Stimulated activated CD8-positive, alpha-beta memory T cell treated with anti-CD3 and anti-CD28 coated beads, Interleukin-12 subunit alpha, Interleukin-12 subunit beta, amount 100 ng/mL, for 1 hour (primary cell): ENCODE measurements around the gene GPR37.

ENCODE experiments used
- DNase-seq: peaks from one replicate; pipeline ENCODE4 v3.0.0-alpha.2; 2020; ENCODE audit warnings: low read depth

Gene GPR37

GRCh38 chr7:124728610-124729009 is 37.0 kb downstream of the GPR37 start:
- DNase-seq, result no peak

DNA sequence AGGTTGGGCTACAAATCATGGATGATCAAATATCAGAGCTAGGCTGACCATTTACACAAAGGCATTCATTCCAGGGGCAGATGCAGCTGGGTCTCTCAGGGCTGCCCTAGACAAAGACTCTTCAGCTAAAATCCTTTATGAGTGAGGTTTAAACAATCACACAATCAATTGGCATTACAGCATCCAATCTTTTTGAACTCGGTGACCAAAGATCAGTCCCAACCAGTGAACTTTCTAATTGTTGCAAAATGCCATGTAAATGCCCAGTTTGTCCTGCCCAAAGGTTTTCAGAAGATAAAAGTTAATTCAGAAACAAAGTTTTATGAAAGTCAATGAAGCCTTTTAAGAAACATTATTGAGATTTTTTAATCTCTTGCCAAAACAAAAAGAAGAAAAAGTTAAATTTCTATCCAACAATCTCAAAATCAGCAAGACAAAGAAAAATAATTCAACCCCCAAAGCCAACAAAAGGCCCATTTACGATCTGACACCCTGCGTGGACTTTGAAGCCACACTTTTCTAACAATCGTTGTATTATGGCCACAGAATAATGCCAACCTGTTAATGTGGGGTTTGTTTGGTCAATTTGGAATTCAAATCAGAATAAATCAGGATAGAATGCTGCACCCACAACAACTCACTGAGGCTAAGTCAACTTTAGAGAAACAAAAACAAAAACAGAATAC is 40.9 kb downstream of the GPR37 start:
- DNase-seq, result no peak

GRCh38 chr7:124724079-124724478 is 41.5 kb downstream of the GPR37 start:
- DNase-seq, result no peak

DNA sequence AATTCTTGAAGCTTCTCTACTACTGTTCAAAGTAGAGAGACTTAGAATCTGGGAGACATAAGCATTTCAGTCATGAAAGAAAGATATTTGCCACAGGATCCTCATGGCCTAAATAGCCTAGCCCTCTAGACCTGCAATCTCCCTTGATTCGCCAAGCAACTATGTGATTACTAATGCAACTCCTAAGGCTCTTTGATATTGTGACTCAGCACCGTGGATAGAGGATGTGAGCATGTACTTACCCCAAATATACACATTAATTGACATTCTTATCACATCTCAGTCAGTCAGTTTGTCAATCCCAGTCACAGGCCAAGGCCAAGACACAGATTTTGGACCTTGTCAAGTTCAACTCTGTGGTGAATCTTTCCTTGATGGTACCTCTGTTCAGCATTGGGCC is 42.6 kb downstream of the GPR37 start:
- no peak for DNase-seq

DNA sequence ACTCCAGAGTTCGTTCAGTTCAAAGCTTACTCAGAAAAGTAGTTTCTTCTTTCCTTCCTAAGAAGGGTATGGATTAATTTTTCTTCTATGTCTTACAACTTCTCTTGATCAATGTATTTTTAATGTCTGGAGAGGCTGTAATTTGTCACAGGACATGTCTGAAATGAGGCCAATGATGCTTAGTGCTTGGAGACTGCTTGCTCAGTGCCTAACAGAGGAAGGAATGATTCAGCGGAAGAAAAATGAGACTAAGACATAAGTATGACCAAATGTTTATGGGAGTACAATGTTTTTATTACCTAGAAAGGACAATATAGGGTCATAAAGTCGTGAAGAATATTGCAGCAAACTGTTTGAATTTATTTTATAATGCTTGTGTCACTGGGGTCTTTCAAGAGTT is 43.3 kb downstream of the GPR37 start:
- no peak for DNase-seq

DNA sequence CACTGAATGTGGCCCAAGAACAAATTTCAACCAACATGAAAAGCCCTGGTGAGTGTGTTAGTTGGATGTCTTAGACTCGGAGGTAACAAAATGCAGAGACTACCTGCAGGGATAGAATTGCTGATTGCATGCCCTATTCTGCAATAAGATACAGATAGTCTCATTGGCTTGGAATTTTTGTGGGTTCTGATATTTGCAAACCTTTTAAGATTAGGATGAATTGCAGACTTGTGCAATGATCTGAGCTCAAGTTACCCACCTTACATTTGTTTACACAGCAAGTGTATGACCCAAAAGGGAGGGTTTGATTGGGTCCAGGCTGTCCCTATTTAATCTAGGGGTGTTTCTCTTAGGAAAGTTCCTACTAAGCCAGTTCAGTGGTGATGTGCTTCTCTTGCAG is 45.4 kb downstream of the GPR37 start:
- no peak for DNase-seq

DNA sequence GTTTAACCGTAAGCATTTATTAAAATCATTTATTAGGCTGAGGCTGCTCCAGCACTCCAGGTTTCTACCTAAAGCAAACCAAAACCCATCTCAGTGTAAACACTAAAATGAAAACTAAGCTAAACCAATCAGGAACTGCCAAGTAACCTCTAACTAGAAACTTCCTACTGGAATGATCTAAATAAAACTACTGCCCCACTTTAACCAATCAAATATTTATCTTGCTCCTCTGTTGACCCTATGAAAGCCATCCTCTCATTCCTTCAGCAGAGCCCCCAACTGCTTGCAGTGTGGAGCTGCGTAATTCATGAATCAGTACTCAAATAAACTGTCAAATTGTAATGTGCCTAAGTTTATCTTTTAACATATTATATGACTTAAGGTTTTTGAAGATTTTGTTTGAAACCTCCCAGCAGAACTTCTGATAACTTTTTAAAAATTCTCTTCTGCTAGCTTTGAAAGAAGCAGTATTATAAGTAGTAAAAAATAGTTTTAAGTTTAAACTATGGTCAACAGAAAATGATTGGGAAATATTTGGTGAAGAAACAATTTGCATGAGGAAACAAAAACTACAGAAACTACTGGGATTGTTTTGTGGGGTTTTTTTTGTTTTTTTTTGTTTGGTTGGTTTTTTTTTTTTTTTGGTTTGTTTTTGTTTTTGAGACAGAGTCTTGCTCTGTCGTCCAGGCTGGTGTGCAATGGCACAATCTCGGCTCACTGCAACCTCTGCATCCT is 47.4 kb downstream of the GPR37 start:
- no peak for DNase-seq

DNA sequence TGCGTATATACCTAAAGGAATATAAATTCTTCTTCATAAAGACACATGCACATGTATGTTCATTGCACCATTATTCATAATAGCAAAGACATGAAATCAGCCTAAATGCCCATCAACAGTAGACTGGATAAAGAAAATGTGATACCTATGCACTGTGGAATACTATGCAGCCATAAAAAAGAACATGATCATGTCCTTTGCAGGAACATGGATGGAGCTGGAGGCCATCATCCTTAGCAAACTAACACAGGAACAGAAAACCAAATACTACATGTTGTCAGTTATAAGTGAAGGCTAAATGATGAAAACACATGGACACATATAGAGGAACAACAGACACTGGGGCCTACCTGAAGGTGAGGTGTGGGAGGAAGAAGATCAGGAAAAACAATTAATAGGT is 48.7 kb downstream of the GPR37 start:
- DNase-seq, result no peak

- no peak for DNase-seq
These were observed 52.5 kb downstream of the GPR37 start for GRCh38 chr7:124713086-124713485.

DNA sequence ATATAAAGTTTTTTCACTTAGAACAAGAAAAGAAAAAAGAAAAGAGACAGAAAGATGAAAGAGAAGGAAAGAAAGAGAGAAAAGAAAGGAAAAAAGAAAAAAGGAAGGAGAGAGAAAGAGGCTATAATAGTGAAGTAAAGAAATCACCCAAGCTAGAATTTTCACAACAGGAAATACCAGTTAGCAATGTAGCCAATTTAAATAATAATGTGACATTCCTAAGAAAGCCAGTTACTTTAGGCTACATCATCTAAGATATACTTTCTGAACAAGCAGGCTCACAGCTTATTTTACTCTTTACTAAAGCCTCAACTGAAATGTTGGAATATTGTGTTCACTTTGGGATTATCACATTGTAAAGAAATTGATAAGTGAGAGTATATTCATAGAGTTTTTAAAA is 53.6 kb downstream of the GPR37 start:
- DNase-seq, result no peak

DNA sequence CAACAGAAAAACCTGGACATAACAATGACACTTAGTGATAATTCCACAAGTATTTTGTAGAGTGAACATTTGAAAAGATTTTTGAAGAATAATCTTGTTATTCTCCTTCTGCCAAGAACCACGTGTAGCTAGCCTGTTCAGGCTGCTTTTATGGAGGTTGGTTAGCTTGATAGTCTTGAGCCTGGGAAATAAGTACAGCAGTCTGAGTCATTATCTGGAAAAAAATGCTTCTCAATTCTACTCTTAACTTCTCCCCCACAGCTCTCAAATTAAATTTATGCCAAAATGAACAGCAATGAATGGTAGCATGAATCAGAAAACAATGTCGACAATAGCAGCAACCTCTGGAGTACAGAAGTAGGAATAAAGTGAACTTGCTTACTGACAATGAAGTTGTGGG is 63.2 kb downstream of the GPR37 start:
- DNase-seq, result no peak

- no peak for DNase-seq
These were observed 63.6 kb downstream of the GPR37 start for GRCh38 chr7:124701955-124702354.

- DNase-seq, result no peak
These were observed 64.9 kb downstream of the GPR37 start for GRCh38 chr7:124700655-124701054.

- DNase-seq, result no peak
These were observed 66.6 kb downstream of the GPR37 start for GRCh38 chr7:124698964-124699363.

GRCh38 chr7:124697746-124698145 is 67.8 kb downstream of the GPR37 start:
- no peak for DNase-seq
